Measurements from ENCODE around the gene RPS19.
"Not testable (repeated sequence)": the region's sequence is repeated elsewhere in the genome, so short reads cannot be mapped to it uniquely, and the experiment has no call there.

RPS19 gene

DNA sequence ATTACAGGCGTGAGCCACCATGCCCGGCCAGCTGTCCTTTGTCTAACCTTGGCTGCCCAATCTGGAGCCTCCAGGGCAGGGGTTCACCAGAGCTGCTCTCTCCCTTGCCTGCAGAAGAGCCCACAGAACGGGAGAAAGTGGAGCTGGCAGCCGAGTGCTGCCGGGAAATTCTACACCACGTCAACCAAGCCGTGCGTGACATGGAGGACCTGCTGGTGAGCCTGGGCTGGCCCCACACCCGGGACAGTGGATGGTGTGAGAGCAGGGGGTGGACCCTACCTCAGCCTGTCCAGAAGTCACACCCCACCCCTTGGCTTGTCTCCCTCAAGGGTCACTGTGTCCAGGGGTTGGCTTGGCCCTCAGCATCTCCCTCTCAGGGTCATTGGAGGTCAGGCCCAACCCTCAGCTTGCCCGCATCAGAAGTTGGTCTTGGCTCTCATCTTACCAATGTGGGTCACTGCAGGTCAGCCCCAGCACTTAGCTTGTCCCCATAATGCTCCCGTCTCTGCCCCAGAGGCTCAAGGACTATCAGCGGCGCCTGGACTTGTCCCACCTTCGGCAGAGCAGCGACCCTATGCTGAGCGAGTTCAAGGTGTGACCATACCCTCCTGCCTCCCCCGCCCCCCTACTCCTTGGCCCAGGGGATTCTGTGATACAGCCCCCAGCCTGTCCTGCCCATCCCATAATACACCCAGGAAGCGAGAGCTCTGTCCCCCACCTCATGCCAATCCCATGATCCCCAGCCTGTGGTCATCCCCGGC is 43.3 kb downstream of the RPS19 start:
- no peak for DNase-seq

- no peak for DNase-seq
Measured at GRCh38 chr19:41904118-41904870, 44.2 kb downstream of the RPS19 start.

DNA sequence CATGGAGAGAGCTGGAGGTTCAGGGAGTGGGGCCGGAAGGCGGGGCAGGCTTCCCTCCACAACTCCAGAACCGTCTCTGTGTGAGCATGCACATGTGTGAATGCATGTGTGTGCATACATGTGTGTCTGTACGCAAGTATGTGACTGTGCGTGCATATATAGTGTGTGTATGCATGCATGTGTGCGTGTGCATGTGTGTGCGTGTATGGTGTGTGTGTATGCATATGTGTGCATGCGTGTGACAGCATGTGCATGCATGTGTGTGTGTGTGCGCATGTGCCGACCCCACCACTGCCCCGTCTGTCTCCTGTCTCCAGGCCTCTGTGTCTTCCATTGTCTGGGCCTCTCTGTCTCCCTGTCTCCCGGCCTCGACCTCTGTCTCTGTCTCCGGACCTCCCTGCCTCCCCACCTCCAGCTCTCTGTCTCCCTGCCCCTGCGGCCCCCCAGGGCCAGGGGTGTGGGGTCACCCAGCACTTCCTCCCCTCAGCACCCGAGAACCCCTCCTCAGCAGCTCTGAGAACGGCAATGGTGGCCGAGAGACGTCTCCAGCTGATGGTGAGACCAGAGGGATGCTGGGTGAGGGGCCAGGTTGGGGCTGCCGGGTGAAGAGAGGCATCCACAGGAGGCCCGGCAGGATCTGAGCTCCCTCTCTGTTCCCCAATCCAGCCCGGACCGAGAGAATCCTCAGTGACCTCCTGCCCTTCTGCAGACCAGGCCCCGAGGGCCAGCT is 45.4 kb downstream of the RPS19 start:
- DNase-seq, result no peak

DNA sequence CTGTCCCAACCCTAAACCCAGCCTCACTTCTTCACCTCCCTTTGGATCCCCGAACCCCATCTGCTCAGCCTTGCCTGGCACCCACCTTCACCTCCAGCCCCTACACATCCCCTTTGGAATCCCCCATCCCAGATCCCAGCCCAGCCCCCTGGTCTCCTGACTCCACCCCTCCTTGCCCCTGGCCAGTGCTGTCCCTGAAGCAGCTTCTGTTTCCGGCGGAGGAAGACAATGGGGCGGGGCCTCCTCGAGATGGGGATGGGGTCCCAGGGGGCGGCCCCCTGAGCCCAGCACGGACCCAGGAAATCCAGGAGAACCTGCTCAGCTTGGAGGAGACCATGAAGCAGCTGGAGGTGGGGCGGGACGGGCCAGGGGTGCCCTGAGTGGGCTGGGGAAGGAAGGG is 46.2 kb downstream of the RPS19 start:
- DNase-seq, result no peak

- DNase-seq, result no peak
Measured at GRCh38 chr19:41906916-41907680, 47.0 kb downstream of the RPS19 start.

- DNase-seq, result no peak
Measured at GRCh38 chr19:41907994-41908615, 48.0 kb downstream of the RPS19 start.

DNA sequence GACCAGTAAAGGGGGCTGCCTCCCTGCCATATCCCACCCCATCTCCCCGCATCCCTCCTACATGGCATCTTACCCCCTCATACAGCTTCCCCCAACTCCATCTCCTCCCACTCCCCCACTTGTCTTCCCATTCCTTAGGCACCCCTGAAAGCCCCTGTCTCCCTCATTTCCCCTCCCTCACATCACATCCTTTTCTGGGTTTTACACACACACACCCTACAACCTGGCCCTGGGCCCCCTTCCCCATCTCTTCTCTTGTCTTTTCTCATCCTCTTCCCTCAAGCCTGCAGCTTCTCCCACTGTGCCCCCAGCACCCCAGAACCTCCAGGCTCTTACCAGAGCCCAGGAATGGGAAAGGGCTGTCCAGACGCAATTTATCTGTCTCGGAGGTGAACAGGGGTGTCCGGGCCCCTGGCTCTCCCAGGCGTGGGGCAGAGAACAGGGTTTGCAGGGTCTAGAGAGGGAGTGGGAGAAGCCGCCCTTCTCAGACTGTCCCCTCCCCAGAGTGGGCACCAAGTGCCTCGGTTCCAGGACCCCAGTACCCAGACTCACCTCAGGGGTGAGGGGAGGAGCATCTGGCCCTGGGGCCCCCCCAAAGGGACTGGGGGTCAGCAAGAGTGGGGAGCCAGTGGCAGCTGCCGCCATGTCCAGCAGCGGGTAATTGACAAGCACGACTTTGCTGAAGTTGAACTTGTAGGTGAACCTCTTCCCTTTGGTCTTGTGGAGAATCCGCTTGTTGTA is 48.8 kb downstream of the RPS19 start:
- no peak for DNase-seq

DNA sequence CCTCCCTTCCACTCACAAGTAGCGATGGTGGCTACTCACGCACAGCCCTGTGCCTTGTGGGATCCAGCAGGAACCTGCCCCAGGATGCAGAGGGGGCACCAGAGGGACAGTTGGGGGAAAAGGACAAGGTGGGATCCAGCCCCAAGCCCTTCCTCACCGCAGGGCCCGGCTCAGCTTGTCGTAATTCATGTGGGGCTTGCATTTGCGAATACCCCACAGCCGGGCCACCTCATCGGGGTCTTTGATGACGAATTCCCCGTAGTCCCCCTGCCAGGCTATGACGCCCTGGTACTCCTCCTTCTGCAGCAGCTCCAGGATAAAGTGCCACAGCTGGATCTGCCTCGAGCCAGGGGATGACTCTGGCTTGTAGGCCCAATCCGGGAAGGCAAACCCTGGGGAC is 49.7 kb downstream of the RPS19 start:
- DNase-seq, result no peak

GRCh38 chr19:41910240-41910991 is 50.4 kb downstream of the RPS19 start:
- DNase-seq, result no peak

- DNase-seq, result no peak
Measured at GRCh38 chr19:41910992-41911888, 51.2 kb downstream of the RPS19 start.

DNA sequence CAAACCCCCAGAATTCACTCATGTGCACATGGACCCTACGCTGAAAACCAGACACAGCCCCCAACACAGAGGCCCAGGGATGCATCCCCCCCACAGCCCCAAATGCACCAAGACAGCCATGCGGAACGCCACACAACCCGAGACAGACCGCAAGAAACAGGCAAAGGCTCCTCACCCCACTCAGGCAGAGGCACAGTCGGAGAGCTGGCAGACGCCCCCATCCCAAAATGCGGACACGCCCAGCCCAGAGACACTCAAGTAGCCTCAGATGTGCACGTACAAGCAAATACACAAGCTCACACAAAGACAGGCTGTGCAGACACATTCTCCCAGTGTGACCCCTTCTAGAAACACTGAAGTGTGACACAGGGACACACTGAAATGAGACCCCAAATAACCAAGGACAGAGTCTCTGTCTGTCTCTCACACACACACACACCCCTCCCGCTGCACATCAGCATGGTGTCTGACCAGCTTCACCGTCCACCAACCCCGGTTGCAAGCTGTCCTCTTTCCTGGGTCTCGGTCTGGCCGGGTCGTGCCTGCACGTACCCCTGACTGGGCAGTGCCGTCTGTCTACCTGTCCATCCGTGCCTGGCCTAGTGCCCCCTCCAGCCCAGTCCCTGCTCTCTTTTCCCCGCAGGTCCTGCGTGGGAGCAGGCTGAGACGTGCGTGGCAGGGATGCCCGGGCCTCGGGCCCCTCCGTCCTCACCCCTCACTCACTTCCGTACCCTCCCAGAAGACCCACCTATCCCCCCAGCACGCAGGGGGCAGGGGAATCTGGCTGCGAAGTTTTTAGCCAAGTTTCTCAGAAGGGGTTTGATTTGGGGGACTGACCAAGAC is 52.1 kb downstream of the RPS19 start:
- no peak for DNase-seq

- no peak for DNase-seq
Measured at GRCh38 chr19:41912899-41913537, 53.0 kb downstream of the RPS19 start.

DNA sequence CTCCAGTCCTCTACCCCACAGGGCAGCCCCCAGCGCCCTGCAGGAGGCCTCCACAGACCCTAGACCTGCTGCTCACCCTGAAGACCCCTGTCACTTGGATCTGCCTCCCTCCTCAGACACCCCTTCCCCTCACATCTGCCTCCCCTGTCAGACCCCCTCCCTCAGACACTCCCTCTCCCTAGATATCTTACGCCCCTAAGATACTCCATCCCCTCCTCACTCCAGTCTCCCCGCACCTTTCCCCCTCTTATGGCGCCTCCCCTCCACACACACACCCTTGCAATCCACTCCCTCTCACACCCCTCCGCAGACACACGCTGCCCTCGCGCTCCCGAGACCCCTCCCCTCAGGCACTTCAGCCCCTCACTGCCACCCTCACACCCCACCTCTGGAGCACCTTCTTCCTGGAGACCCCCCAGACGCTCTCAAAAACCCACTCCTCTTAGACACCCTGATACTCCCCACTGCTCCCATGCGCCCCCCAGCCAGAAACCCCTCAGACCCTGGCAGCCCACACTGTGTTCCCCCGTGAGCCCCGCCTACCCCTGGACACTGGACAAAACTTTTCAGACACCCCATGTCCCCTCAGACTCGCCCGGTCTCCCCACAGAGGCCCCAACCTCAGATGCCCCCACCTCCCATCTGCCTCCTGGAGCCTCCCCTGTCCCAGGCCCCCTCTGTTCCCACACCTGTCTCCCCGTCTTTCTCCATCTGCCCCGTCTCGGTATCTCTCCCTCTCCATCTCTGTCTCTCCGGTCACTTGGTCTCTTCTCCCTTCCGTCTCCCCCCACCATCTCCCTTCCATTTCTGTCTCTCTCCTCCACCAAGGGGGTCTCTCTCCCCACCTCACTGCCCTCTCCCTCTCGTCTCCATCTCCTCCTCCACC is 53.7 kb downstream of the RPS19 start:
- DNase-seq, result no peak

DNA sequence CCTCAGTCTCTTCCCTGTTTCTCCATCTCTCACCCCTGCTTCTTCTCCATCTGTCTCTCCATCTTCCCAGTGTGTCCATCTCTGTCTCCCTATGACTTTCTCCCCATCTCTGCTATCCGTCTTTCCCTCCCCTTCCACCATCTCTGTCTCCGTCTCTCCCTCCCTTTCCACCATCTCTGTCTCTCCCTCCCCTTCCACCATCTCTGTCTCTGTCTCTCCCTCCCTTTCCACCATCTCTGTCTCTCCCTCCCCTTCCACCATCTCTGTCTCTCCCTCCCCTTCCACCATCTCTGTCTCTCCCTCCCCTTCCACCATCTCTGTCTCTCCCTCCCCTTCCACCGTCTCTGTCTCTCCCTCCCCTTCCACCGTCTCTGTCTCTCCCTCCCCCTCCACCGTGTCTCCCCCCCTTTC is 54.4 kb downstream of the RPS19 start:
- DNase-seq, result not testable (repeated sequence)

DNA sequence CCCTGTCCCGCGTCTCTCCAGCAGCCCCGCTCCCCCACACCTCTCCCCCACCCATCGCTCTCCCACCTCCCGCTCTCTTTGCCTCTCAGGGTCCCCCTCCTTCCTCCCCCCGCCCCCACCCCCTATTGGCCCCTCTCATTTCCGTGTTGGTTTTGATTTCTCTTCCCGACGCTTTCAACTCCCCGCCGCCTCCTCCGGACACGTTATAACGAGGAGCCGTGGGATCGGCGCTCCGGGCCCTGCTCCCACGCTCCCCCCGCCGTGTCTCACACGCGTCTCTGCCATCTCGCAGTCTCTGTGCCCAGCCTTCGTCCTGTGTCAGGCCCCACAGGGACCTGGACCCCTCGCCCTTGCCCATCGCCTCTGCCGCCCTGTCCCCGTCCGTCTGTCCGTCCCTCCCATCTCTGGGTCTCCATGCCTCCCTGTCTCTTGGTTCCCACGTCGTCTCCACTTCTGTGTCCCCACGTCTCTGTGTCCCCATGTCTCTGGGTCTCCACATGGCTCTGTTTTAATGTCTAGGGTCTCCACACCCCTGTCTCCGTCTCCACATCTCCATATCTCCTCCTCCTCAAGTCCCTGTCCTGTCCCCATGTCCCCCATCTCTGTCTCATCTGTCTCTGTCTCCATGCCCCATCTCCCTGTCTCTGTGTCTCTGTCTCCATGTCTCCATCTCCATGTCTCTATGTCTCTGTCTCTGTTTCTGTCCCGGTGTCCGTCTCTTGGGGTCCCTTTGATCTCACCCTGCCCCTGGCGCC is 55.1 kb downstream of the RPS19 start:
- no peak for DNase-seq

DNA sequence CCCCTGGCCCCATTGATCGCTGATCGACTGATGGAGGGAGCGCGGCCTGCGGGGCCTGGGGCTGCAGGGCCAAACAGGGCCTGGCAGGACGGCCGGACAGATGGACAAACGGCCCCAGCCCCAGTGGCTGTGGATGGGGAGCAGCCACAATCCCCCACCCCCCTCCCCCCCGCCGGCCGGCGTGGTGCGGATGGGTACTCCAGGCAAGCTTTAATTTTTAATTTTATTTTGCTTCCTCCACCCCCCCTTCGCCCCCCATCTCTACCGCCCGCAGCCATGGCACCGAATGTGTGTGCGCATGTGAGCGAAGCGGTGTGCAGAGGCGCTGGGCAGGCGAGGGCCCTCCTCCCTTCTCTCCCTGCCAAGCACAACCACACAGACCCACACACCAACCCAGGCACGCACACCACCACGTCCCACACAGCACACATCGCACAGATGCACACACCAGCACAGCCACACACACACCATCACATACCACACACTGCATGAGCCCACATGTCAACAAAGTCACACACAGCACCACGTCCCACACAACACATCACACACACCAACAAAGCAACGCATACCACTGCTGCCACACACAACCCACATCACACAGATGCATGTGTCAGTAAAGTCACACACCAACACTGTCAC is 55.8 kb downstream of the RPS19 start:
- no peak for DNase-seq
